Motor neuron (in vitro differentiated cells): ENCODE measurements around the gene CASP6. TPM values are rescaled to one million over a fixed set of nuclear protein-coding genes. Genes with fewer than 3 reads are reported as not detected.
"Not testable (repeated sequence)": the region's sequence is repeated elsewhere in the genome, so short reads cannot be mapped to it uniquely, and the experiment has no call there.

ENCODE experiments used
- ATAC-seq, 8 experiments: fragments of 200-7000 bp; cut with Tn5 transposase; replicated peaks in 6 of 8; 2 replicates each; pipeline ENCODE4 v1.8.0; 2021; ENCODE audit warnings: mild to moderate bottlenecking in 8 of 8, moderate library complexity in 8 of 8
- H3K27ac ChIP-seq, 2 donors: fragments of 250-450 bp; sonication (Bioruptor Pico); 2 replicates each; pipeline ENCODE4 v1.9.0; 2021; ENCODE audit warnings: antibody characterized with exemption in 2 of 2, mild to moderate bottlenecking in 2 of 2, moderate library complexity in 1 of 2
- H3K4me1 ChIP-seq, 2 donors: fragments of 250-450 bp; sonication (Bioruptor Pico); replicated peaks in 1 of 2; 2 replicates each; pipeline ENCODE4 v1.6.1; 2021; ENCODE audit warnings: antibody characterized with exemption in 2 of 2, mild to moderate bottlenecking in 2 of 2, moderate library complexity in 1 of 2
- H3K4me3 ChIP-seq, 5 donors: fragments of 250-450 bp; sonication (Bioruptor Pico); 2 replicates each; pipeline ENCODE4 v1.9.0; 2021; ENCODE audit warnings: antibody characterized with exemption in 5 of 5, mild to moderate bottlenecking in 5 of 5, moderate library complexity in 4 of 5
- WGBS, 10 experiments: fragments of 450-650 bp; shearing (Covaris generic); methylation state at CpG; one replicate each; pipeline ENCODE4 v1.0.0; 2022; 5-methylcytosine and 5-hydroxymethylcytosine counted together
- in situ Hi-C, 9 experiments: fragments of 400-800 bp; cut with MboI; loops; one replicate each; pipeline ENCODE4 v1.15.0; 2021; ENCODE audit warnings: low sequenced_read_pairs in 9 of 9, low pct_unique_long_range_greater_than_20kb in 2 of 9; ENCODE audit not compliant: unreplicated experiment in 9 of 9
- total RNA-seq, 8 experiments: library from RNA; unstranded; fragments of 300-600 nt; gene quantifications; 2 replicates each; pipeline versions ENCODE4 v1.2.3 to v1.2.4, GENCODE V29; 2022

CASP6 gene
- total RNA-seq, 8 experiments from 2014 or later, result 6.1 to 15.4 (median 8.2) TPM

- peak overlapping the region; percentile 60 to 81 (median 71) for H3K4me3 ChIP-seq
- WGBS, 10 experiments, result 4 to 100% (median 46%) methylated on average over 2 to 8 of the region's 11 CpGs; no CpG with 5 or more reads in 1 of the 10 experiments
- ATAC-seq, result peak in 2 of 8 experiments; percentile 3 to 20
- in situ Hi-C loops, result loop anchor here in 1 of 9 experiments (25.0 kb wide), 1 partner anchor 258 kb away; no protein-coding TSS in a partner anchor
- peaks cover 7 to 13% of the 10 kb centered on the region in 2 donors for H3K4me1 ChIP-seq
- peak overlapping the region in 1 of 2 donors; percentile 64 for H3K27ac ChIP-seq
These were observed 568 bp upstream of the CASP6 start for GRCh38 chr4:109703664-109704361.

GRCh38 chr4:109701566-109702410, 1.5 kb downstream of the CASP6 start:
- H3K4me3 ChIP-seq, result peak overlapping the region; percentile 60 to 81 (median 71)
- peaks cover 7 to 13% of the 10 kb centered on the region in 2 donors for H3K4me1 ChIP-seq
- WGBS, 10 experiments, result 19 to 100% (median 51%) methylated on average over 1 to 12 of the region's 21 CpGs
- in situ Hi-C loops, result loop anchor here in 1 of 9 experiments (25.0 kb wide), 1 partner anchor 261 kb away; no protein-coding TSS in a partner anchor
- H3K27ac ChIP-seq, result no peak overlapping the region
- no peak for ATAC-seq

- 71 to 100% (median 96%) methylated on average over 2 to 6 of the region's 8 CpGs; no CpG with 5 or more reads in 3 of the 10 experiments for WGBS, 10 experiments
- no peak overlapping the region for H3K4me3 ChIP-seq
- ATAC-seq, result no peak
- in situ Hi-C loops, result loop anchor here in 1 of 9 experiments (25.0 kb wide), 1 partner anchor 263 kb away; no protein-coding TSS in a partner anchor
- no peak overlapping the region for H3K27ac ChIP-seq
- H3K4me1 ChIP-seq, result peaks cover 7 to 13% of the 10 kb centered on the region in 2 donors
These were observed 3.6 kb downstream of the CASP6 start for GRCh38 chr4:109699553-109700225.

- no peak for ATAC-seq
- Histone ChIP-seq H3K4me3 (no peak overlapping the region), H3K4me1 (peaks cover 5 to 9% of the 10 kb centered on the region in 2 donors), H3K27ac (no peak overlapping the region)
- WGBS, 10 experiments, result 100% methylated on average over 1 of the region's 1 CpG; no CpG with 5 or more reads in 6 of the 10 experiments
- in situ Hi-C loops, result no loop called here
These were observed 4.6 kb downstream of the CASP6 start for GRCh38 chr4:109698656-109699055.

GRCh38 chr4:109691411-109691920, 11.8 kb downstream of the CASP6 start:
- WGBS, 10 experiments, result 67 to 100% methylated on average over 1 of the region's 1 CpG; no CpG with 5 or more reads in 8 of the 10 experiments
- ATAC-seq, result peak in 1 of 8 experiments; percentile 52

GRCh38 chr4:109690690-109691410, 12.4 kb downstream of the CASP6 start:
- in situ Hi-C loops, result no loop called here
- no peak for ATAC-seq
- Histone ChIP-seq H3K4me3 (no peak overlapping the region), H3K4me1 (no peaks in the 10 kb centered on the region), H3K27ac (no peak overlapping the region)
- WGBS, 10 experiments, result 38 to 100% (median 90%) methylated on average over 1 to 5 of the region's 6 CpGs; no CpG with 5 or more reads in 2 of the 10 experiments

More at GRCh38 chr4:109691411-109691920, 11.8 kb downstream of the CASP6 start:
- Histone ChIP-seq H3K4me1 (no peaks in the 10 kb centered on the region), H3K27ac (no peak overlapping the region), H3K4me3 (no peak overlapping the region)
- in situ Hi-C loops, result no loop called here

- Histone ChIP-seq H3K27ac (no peak overlapping the region), H3K4me1 (no peaks in the 10 kb centered on the region), H3K4me3 (no peak overlapping the region)
- peak in 3 of 8 experiments; percentile 52 to 69 (median 63) for ATAC-seq
- in situ Hi-C loops, result no loop called here
These were observed 18.5 kb downstream of the CASP6 start for GRCh38 chr4:109684727-109685126.

GRCh38 chr4:109683621-109684253, 19.5 kb downstream of the CASP6 start:
- Histone ChIP-seq H3K27ac (no peak overlapping the region), H3K4me3 (no peak overlapping the region), H3K4me1 (no peaks in the 10 kb centered on the region)
- ATAC-seq, result no peak
- 100% methylated on average over 1 to 2 of the region's 6 CpGs; no CpG with 5 or more reads in 7 of the 10 experiments for WGBS, 10 experiments
- in situ Hi-C loops, result no loop called here

- H3K4me3 ChIP-seq, result no peak overlapping the region
- no peaks in the 10 kb centered on the region for H3K4me1 ChIP-seq
- ATAC-seq, result no peak
- in situ Hi-C loops, result no loop called here
- WGBS, 10 experiments, result 80 to 100% (median 90%) methylated on average over 1 to 2 of the region's 2 CpGs; no CpG with 5 or more reads in 5 of the 10 experiments
- no peak overlapping the region for H3K27ac ChIP-seq
These were observed 20.4 kb downstream of the CASP6 start for GRCh38 chr4:109682875-109683274.

GRCh38 chr4:109678925-109679324, 24.3 kb downstream of the CASP6 start:
- WGBS, 10 experiments, result no CpG with 5 or more reads among the region's 14 CpGs
- H3K27ac ChIP-seq, H3K4me1 ChIP-seq, H3K4me3 ChIP-seq, in situ Hi-C loops, ATAC-seq: not testable (repeated sequence)

- no CpG with 5 or more reads among the region's 28 CpGs for WGBS, 10 experiments
These were observed 24.8 kb downstream of the CASP6 start for GRCh38 chr4:109678472-109678871.

GRCh38 chr4:109676886-109677285, 26.4 kb downstream of the CASP6 start:
- 80 to 100% (median 100%) methylated on average over 1 of the region's 1 CpG; no CpG with 5 or more reads in 4 of the 10 experiments for WGBS, 10 experiments
- in situ Hi-C loops, result no loop called here

More at GRCh38 chr4:109678472-109678871, 24.8 kb downstream of the CASP6 start:
- ATAC-seq, H3K4me3 ChIP-seq, in situ Hi-C loops, H3K27ac ChIP-seq, H3K4me1 ChIP-seq: not testable (repeated sequence)

More at GRCh38 chr4:109676886-109677285, 26.4 kb downstream of the CASP6 start:
- no peak for ATAC-seq
- H3K4me3 ChIP-seq, result no peak overlapping the region
- H3K4me1 ChIP-seq, result no peaks in the 10 kb centered on the region
- H3K27ac ChIP-seq, result no peak overlapping the region
